A549 (cell line): ENCODE results near the gene PTX4.

Source experiments
- BHLHE40 ChIP-seq: IDR thresholded peaks from 2 replicates; pipeline ENCODE4 v1.6.1; 2012; ENCODE audit warnings: low read depth, low read length, inconsistent platforms
- CEBPB ChIP-seq, 2 experiments: fragments of >200 bp in 1 of 2; sonication (Bioruptor Twin) in 1 of 2; formaldehyde crosslinking in 1 of 2; IDR thresholded peaks; 2 replicates each; pipeline ENCODE4 v1.6.1; 2012 to 2016
- CTCF ChIP-seq: fragments of >200 bp; sonication (Bioruptor Twin); formaldehyde crosslinking; IDR thresholded peaks from 3 replicates; pipeline ENCODE4 v1.5.1; 2016
- EP300 ChIP-seq, 2 experiments: fragments of >200 bp; sonication (Bioruptor Twin); formaldehyde crosslinking; IDR thresholded peaks; 2 replicates in 1 of 2; 3 replicates in 1 of 2; pipeline ENCODE4 v1.6.1; 2016 to 2017
- JUN ChIP-seq, 2 experiments: fragments of >200 bp; sonication (Bioruptor Twin); formaldehyde crosslinking; IDR thresholded peaks; 2 replicates in 1 of 2; 3 replicates in 1 of 2; pipeline ENCODE4 v1.6.1; 2016 to 2017
- NR3C1 ChIP-seq: fragments of >200 bp; sonication (Bioruptor Twin); formaldehyde crosslinking; IDR thresholded peaks from 3 replicates; pipeline ENCODE4 v1.6.1; 2017
- POLR2A ChIP-seq: IDR thresholded peaks from 2 replicates; pipeline ENCODE4 v1.6.1; 2012; ENCODE audit warnings: mild to moderate bottlenecking, low read length
- RAD21 ChIP-seq, 2 experiments: fragments of >200 bp in 1 of 2; sonication (Bioruptor Twin) in 1 of 2; formaldehyde crosslinking in 1 of 2; IDR thresholded peaks in 1 of 2; conservative IDR thresholded peaks in 1 of 2; 2 replicates in 1 of 2; 3 replicates in 1 of 2; pipeline ENCODE4 v1.6.1; 2012 to 2018; ENCODE audit warnings: inconsistent platforms in 1 of 2
- RCOR1 ChIP-seq: fragments of 150-350 bp; IDR thresholded peaks from 2 replicates; pipeline ENCODE4 v1.6.1; 2014; ENCODE audit warnings: antibody characterized with exemption, low read length, low read depth
- RFX5 ChIP-seq: fragments of 450-650 bp; IDR thresholded peaks from 2 replicates; pipeline ENCODE4 v1.7.1; 2014; ENCODE audit warnings: antibody characterized with exemption, mild to moderate bottlenecking, moderate library complexity
- USF2 ChIP-seq: fragments of 450-650 bp; IDR thresholded peaks from 2 replicates; pipeline ENCODE4 v1.6.1; 2014; ENCODE audit warnings: antibody characterized with exemption
- ZC3H11A ChIP-seq: fragments of 450-650 bp; IDR thresholded peaks from 2 replicates; pipeline ENCODE4 v1.6.1; 2014; ENCODE audit warnings: antibody characterized with exemption, mild to moderate bottlenecking

- TF ChIP-seq RAD21 (conservative IDR thresholded peaks at IDR 0.05 in 1 of 2, IDR thresholded peaks at IDR 0.05 in 1 of 2) = no peak
- no peak for TF ChIP-seq RCOR1
- no peak for TF ChIP-seq CTCF
- TF ChIP-seq JUN (IDR thresholded peaks at IDR 0.05) = no peak
- TF ChIP-seq BHLHE40 = no peak
- no peak for TF ChIP-seq USF2
- no peak for TF ChIP-seq POLR2A
- no peak for TF ChIP-seq ZC3H11A
- no peak for TF ChIP-seq RFX5
- no peak for TF ChIP-seq CEBPB (IDR thresholded peaks at IDR 0.05)
- TF ChIP-seq NR3C1 = no peak
- no peak for TF ChIP-seq EP300 (IDR thresholded peaks at IDR 0.05)
Observed at GRCh38 chr16:1532771-1533170, 44.0 kb upstream of the PTX4 start.
